GM19099 (cell line): ENCODE results near the gene PKNOX2.

Source experiments
- POLR2A ChIP-seq: IDR thresholded peaks from 3 replicates; pipeline ENCODE4 v1.6.1; 2011; ENCODE audit warnings: low read depth; ENCODE audit not compliant: insufficient read length; ENCODE audit errors: extremely low read depth

PKNOX2 gene

DNA sequence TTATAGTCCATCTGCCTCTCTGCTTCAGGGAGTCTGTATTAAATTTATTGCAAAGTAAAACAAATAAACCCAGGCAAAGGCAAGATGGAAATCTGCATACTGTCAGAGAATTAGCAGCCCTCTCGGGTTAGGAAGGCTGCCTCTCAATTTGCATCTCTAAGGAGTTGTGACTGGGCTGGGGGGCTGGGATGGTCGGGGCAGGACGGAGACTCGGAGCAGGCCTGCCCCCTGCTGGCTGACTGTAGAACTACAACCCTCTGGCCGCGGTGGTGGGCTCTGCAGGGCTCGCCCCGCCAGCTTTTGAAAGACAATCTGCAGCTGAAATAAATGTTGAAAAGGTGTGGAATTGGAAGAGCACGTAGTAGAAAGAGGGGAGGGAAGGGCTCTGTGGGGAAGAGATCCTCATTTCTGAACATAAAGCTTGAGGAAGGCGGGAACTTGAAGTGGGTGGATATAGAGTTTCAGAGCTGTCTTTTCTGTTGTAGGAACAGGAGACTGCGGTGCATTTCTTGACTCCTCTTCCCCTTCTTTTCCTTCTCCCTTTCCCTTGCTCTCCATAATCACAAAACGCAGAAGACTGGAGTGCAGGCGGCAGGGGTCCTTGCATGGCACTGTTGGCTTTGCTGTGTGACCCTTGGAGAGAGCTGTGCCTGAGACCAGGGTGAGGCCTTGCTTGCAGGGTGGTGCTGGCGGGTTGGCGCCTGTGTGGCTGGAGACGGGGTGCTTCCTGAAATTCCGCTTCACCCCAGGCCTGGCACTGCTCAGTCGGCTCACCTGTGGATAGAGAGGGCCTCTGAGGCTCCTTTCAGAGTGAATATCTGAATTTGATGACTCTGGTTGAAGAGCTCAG lies 22.6 kb upstream of the PKNOX2 start:
- TF ChIP-seq POLR2A, result no peak

DNA sequence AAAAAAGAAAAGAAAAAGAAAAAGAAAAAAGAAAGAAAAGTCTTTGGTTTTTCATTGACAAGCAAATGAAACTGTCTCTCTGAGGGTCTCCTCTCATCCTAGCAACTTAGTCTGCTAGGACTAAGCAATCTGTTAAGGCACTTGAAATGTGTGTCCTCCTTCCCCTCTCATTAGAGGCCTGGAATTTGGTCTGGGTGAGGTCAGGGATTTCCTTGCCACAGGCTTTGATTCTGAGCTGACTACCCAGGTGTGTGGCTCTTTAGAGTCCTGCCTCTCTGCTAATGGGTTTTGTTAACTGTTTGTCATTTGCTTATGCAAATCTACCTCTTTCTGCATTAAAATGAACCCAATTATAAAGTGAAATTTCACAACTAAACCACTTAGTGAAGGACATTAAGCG lies 18.3 kb upstream of the PKNOX2 start:
- no peak for TF ChIP-seq POLR2A

DNA sequence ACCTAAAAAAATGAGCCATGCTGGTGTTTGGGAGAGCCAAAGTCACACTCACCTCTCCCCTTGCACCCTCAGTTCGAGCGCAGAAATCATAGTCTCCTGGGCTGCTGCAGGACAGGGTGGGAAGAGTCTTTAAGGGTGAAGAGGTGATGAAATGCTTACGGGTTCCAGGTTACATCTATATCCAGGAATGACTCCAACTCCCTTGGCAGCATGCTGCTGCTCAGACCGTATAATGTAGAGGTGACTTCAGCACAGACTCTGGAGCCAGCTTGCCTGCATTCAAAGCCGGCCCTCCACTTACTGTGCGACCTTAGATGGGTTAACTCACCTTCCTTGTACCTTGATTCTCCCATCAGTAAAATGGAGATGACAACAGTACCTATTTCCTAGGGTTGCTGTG lies 17.3 kb upstream of the PKNOX2 start:
- no peak for TF ChIP-seq POLR2A

DNA sequence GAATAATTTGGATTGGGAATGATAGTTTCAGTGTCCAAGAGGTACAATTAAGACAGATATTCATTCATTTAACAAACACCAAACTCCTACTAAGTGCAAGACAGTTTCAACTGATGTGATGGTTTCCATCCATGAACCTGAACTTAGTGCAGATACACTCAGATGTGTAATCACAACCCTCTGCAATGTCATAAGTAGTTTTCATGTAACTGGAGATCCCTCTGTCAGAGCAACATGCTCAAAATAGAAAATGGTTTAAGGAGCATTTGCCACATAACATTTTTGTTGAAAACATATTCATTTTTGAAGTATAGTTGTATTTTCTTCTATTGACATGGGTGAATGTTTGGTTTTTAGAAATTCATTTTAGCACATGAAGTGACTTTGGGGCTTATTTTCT lies 16.5 kb upstream of the PKNOX2 start:
- no peak for TF ChIP-seq POLR2A

DNA sequence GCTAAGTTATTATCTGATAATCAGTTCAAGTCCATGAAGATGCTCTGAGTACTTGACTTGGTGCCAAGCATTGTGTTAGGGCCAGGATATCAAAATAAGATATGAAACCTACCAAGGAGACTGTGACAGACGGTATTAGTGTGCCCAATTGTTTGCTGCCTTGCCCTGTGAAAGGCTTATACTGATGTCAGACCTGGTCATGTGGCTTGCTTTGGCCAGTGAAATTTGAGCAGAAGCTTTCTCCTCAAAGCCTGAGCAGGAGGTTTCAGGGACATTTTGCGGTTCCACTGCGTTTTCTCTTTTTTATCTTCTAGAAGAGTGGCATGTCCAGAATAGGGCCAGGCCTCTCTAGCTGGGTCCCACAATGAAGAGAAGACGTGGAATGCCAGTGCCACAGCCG lies 15.8 kb upstream of the PKNOX2 start:
- TF ChIP-seq POLR2A, result no peak

DNA sequence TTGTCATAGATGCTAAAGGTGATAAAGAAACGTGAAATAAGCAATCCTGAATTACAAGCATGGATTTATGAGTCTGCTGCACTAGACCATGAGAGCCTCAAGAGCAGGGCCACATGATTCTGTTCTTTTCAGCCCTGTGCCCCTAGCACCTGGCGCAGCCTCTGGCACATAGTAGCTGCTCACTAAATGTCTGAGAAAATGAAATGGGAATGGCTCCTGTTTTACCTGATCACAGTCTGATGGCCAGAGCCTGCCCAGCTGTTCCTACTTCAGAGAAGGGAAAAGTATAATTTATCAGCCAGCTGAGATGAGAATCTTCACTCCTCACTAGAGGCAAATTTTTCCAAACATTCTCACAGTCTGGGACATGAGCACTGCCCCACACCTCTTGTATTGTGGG lies 10.7 kb upstream of the PKNOX2 start:
- TF ChIP-seq POLR2A, result no peak

DNA sequence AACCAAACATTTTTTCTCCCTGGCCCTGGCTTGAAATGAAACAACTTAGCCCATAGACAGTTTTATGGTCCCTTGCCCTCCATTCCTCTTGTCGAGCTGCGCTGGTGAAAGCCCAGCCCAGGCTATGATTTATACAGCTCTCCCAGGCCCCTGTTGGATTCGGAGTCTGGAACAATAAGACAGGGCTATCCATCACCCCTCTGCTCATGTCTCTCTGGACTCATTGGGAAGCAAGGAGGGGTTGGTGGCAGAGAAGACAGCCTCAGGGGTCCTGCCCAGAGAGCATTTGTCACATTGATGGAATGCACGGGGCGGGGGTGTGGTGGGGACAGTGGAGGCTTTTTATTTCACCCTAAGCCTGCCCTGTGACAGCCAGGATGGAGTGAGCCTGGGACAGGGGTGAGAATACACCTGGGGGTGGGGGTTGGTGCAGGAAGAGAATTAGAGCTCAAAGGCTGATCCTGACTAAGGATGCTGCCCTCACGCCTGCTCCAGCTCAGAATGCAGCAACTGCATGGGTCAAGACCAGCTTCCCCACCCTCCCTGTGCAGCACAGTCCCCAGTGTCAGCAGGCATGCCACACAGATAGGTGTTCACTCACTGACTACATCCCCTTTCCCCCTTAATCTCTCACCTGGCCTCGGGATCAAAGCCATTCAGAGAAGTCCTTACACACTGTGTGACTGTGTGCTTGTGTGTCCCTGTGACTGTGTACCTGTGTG lies 10.0 kb upstream of the PKNOX2 start:
- no peak for TF ChIP-seq POLR2A

DNA sequence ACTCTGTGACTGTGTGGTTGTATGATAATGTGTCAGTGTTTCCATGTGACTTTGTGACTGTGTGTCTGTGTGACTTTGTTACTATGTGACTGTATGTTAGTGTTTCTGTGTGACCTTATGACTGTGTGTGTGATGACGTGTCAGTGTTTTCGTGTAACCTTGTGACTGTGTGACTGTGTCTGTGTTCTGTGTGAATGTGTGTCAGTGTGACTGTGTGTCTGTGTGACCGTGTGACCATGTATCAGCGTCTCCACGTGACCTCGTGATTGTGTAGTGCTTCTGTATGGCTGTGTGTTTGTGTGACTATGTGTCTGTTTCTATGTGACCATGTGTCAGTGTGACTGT lies 9.5 kb upstream of the PKNOX2 start:
- no peak for TF ChIP-seq POLR2A

DNA sequence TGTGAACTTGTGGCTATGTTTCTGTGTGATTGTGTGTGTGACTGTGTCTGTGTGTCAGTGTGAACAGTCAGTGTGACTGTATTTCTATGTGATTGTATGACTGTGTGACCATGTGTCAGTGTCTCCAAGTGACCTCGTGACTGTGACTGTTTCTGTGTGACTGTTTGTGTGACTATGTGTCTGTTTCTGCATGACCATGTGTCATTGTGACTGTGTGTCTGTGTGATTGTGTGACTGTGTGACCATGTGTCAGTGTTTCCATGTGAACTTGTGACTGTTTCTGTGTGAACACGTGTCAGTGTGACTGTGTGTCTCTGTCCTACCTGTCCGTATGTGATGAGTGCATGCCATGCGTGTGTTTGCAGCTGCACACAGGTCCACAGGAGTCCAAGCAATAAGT lies 8.8 kb upstream of the PKNOX2 start:
- TF ChIP-seq POLR2A, result no peak

DNA sequence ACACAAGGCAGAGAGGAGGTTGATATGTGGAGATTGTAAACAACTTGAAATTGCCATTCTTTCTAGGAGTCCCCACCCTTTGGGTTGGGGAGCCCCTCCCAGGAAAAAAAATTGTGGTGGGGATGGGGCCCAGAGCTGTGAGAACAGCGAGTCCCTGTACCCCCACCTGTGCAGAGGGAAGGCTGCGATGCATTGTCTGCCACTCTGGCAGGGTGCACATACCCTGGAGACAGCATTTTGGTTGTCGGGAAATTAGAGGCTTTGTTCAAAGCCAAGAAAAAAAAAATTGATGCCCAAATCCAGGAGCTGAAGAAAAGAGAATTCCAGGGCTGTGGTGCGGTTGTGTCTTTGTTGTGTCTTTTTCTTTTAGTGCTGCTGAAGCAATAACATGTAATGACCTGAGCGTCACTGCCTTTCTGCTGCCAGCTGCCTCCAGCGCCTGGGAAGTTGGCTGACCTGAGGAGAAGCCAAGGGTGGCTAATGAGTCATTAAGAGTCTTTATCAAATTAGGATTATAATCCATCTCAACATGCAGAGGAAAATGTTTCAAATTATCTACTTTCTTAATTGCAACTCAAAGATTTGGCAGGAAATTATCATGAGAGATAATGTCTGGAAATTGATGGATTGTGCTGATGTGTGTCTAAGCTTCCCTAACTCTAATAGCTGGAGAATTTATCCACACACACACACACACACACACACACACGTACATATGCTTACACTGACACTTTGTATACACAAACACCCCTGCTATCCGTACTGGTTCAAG lies 8.0 kb upstream of the PKNOX2 start:
- no peak for TF ChIP-seq POLR2A

DNA sequence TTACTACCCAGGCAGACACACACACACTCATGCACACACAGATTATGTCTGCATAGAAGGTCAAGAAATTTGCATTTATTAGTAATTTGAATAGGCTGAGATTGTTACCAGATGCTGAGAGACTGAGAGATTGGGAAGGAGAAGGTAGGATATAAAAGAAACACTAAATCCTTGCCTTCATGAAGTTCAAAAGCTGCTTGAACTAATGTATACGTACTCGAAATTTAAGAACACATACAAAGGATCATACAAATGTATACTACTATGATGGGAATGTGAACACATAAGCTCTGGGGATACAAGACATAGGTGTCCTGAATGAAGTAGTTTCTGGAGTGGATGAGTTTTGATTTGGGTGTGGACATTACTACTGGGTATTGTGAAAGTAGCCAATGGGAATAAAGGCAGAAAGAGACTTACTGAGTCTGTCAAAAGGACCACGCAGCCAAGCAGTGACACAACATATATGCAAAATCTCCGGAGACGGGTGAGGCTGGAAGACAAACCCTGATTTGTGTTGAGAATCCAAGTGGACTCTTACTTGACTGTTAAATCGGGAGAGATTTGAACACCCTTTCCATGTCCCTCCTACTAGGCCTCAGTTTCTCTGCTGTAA lies 7.3 kb upstream of the PKNOX2 start:
- TF ChIP-seq POLR2A, result no peak

DNA sequence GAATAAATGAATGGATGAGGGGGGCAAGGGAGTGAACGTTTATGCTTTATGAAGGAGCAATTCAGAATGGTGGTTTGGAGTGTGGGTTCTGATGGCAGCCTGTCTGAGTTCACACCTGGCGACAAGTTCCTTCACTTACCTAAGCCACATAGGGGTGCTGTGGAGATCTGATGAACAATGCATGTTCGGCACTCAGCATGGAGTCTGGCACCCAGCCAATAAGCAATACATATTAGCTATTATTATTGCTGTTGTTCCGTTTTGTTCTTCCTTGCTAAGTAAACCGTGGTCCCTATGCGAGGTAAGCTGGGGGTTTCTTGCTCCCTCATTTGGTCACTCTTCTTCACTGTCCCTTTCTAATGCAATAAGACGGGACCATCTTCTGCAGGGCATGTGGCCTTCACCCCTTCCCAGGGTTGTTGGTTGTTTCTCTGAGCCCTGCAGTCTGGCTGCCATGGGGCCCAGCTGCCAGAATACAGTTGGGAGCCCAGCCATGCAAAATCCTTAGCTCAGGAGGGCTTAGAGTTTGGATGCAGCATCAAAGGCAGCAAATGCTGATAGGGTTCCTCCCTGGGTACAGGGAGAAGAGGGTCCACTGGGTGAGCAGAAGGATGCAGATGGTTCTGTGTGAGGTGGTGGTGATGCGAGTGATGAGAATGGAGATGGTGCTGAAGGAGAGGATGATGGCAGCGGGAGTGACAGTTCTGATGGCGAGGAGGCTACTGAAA lies 6.4 kb upstream of the PKNOX2 start:
- TF ChIP-seq POLR2A, result no peak

DNA sequence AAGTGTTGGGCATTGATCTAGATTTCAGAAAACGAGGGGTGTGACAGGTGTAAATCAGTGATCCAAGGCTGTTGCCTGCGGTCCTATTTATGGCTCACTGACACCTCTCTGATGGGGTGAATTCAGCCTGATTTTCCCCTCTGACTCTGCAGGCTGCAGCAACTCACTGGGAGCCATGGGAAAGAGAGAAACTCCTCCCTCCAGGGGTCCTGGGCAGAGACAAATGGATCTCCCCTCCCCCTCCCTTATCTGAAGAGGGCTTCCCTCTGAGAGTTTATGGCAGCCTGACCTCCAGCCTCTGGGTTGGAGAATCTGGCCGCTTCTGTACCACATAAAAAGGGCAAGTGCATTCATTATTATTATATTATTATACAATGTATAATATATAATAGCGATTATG lies 1.8 kb upstream of the PKNOX2 start:
- no peak for TF ChIP-seq POLR2A

DNA sequence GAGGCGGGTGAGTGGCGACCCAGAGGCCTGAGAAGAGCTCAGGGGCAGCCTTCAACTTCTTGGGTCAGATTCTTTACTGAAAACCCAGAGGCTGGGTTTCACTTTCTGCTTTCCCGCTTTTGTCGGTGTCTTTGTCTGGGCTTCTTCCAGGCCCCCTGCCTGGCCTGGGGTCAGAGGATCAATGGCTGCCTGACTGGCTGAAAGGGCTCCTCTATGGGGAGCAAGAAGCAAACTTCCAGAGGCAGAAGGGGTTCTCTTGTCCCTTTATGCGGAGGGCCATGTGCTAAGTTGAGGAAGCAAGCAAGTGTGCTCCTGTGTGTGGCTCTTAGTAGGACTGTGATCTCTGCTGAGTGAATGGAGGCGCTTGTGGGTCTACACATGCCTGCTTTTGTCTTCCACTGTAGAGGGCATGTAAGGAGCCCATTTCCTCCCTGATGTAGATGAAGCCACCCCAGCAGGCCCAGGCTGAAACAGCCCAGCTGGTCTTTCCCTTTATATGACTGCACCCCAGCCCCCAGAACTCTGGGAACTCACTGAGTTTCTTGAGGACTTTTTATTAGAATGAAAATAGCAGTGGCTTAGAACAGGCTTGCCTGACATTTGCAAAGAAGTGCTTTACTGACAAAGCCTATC lies 1.0 kb upstream of the PKNOX2 start:
- no peak for TF ChIP-seq POLR2A

DNA sequence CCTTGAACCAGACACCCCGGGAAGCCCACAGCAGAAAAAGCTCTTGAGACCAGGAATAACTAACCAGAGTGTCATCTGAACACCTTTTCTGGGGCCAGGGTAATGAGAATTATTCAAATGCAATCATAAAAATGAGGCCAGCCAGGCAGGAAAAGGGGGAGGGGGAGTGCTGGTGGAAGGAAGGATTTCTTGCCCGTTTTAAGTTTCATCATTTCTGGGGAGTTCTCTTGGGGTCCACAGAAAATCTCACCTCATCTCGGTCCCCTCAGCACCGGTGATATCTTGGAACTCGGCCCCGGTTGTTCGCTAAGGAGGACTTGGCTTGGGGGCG lies 495 bp upstream of the PKNOX2 start:
- TF ChIP-seq POLR2A, result no peak
